MCF 10A (cell line): ENCODE data around the gene PCP4. TPM values are rescaled to one million over a fixed set of nuclear protein-coding genes. Genes with fewer than 3 reads are reported as not detected.

Source experiments
- BruUV-seq: library from RNA; stranded (reverse); fragments of 400-500 nt; replicated peaks from 2 replicates; lab custom pipeline; 2021; lab: Mats Ljungman, UMichigan
- CTCF ChIA-PET: fragments of 300-600 bp; sonication (Branson Sonifier 250); formaldehyde crosslinking; extraction: SDS; loops from one replicate; lab custom pipeline; 2021; ENCODE audit warnings: antibody characterized with exemption, inconsistent platforms; lab: Yijun Ruan, JAX
- POLR2A ChIA-PET: fragments of 300-600, 350-650 bp; sonication (Branson Sonifier 250); formaldehyde crosslinking; extraction: SDS; loops from one replicate; lab custom pipeline; 2020; ENCODE audit warnings: antibody characterized with exemption, inconsistent platforms; lab: Yijun Ruan, JAX
- DNase-seq: peaks from one replicate; pipeline ENCODE4 v3.0.0-alpha.2; 2018; ENCODE audit not compliant: unreplicated experiment
- H3K27ac Mint-ChIP-seq: one replicate; pipeline ENCODE4 v1.8.0; 2022; ENCODE audit warnings: mild to moderate bottlenecking, low read depth, mixed read lengths; ENCODE audit not compliant: unreplicated experiment
- H3K27me3 Mint-ChIP-seq: one replicate; pipeline ENCODE4 v1.8.0; 2022; ENCODE audit warnings: mixed read lengths; ENCODE audit not compliant: insufficient read depth, unreplicated experiment
- H3K36me3 Mint-ChIP-seq: one replicate; pipeline ENCODE4 v1.8.0; 2022; ENCODE audit warnings: mild to moderate bottlenecking, moderate library complexity, mixed read lengths; ENCODE audit not compliant: insufficient read depth, unreplicated experiment
- H3K4me1 Mint-ChIP-seq: one replicate; pipeline ENCODE4 v1.8.0; 2022; ENCODE audit warnings: mixed read lengths; ENCODE audit not compliant: insufficient read depth, unreplicated experiment
- H3K4me3 Mint-ChIP-seq: one replicate; pipeline ENCODE4 v1.8.0; 2022; ENCODE audit warnings: mild to moderate bottlenecking, moderate library complexity, mixed read lengths; ENCODE audit not compliant: unreplicated experiment
- H3K9me3 Mint-ChIP-seq: one replicate; pipeline ENCODE4 v1.8.0; 2022; ENCODE audit warnings: mixed read lengths; ENCODE audit not compliant: unreplicated experiment
- intact Hi-C: fragments of 100-400 bp; cut with micrococcal nuclease; formaldehyde crosslinking; loops from 2 replicates; pipeline ENCODE4 v1.14.1; 2022
- total RNA-seq: library from RNA; stranded (reverse); gene quantifications from 2 replicates; pipeline ENCODE4 v1.2.3, GENCODE V29; 2022
- TF ChIP-seq, protein P1 (sequence below): fragments of 200-600 bp; IDR thresholded peaks from one replicate; pipeline ENCODE4 v1.8.0; 2022; ENCODE audit warnings: antibody characterized with exemption, mild to moderate bottlenecking; ENCODE audit not compliant: unreplicated experiment

Gene PCP4
- total RNA-seq, 1 experiment from 2014 or later: not detected

GRCh38 chr21:39842741-39843459 is 24.3 kb upstream of the PCP4 start:
- intact Hi-C loops: no loop called here
- peaks cover 18% of the 10 kb centered on the region for H3K27me3 Mint-ChIP-seq
- BruUV-seq: TSS peak; percentile 50
- ChIA-PET POLR2A (no interaction called here), CTCF (interaction anchor here (0.5 to 1.0 kb wide), 3 partner anchors 24 to 460 kb away, joined by 3 to 7 read pairs (median 3); partner anchors contain the start of gene PCP4)
- no peak overlapping the region for H3K27ac Mint-ChIP-seq
- DNase-seq: no peak
- H3K9me3 Mint-ChIP-seq: no peaks in the 10 kb centered on the region
- TF ChIP-seq, protein P1, sequence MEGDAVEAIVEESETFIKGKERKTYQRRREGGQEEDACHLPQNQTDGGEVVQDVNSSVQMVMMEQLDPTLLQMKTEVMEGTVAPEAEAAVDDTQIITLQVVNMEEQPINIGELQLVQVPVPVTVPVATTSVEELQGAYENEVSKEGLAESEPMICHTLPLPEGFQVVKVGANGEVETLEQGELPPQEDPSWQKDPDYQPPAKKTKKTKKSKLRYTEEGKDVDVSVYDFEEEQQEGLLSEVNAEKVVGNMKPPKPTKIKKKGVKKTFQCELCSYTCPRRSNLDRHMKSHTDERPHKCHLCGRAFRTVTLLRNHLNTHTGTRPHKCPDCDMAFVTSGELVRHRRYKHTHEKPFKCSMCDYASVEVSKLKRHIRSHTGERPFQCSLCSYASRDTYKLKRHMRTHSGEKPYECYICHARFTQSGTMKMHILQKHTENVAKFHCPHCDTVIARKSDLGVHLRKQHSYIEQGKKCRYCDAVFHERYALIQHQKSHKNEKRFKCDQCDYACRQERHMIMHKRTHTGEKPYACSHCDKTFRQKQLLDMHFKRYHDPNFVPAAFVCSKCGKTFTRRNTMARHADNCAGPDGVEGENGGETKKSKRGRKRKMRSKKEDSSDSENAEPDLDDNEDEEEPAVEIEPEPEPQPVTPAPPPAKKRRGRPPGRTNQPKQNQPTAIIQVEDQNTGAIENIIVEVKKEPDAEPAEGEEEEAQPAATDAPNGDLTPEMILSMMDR: no peak
- no peak overlapping the region for H3K4me3 Mint-ChIP-seq
- H3K36me3 Mint-ChIP-seq: no peaks in the 10 kb centered on the region
- peaks cover 6% of the 10 kb centered on the region for H3K4me1 Mint-ChIP-seq

- BruUV-seq: no TSS peak
- Mint-ChIP-seq H3K9me3 (no peaks in the 10 kb centered on the region), H3K27ac (no peak overlapping the region), H3K4me1 (peaks cover 6% of the 10 kb centered on the region), H3K27me3 (peaks cover 12% of the 10 kb centered on the region), H3K36me3 (no peaks in the 10 kb centered on the region), H3K4me3 (no peak overlapping the region)
- no peak for DNase-seq
- intact Hi-C loops: no loop called here
- ChIA-PET CTCF (interaction anchor here (0.5 to 0.6 kb wide), 2 partner anchors 309 to 461 kb away, joined by 3 read pairs; no protein-coding TSS in a partner anchor), POLR2A (no interaction called here)
- TF ChIP-seq, protein P1: no peak
Measured at GRCh38 chr21:39843483-39843882, 23.8 kb upstream of the PCP4 start.

- intact Hi-C loops: no loop called here
- Mint-ChIP-seq H3K4me1 (peaks cover 6% of the 10 kb centered on the region), H3K9me3 (no peaks in the 10 kb centered on the region), H3K36me3 (no peaks in the 10 kb centered on the region), H3K27ac (no peak overlapping the region), H3K4me3 (no peak overlapping the region), H3K27me3 (peaks cover 7% of the 10 kb centered on the region)
- TF ChIP-seq, protein P1: no peak
- no peak for DNase-seq
- ChIA-PET POLR2A (no interaction called here), CTCF (interaction anchor here (0.6 kb wide), 1 partner anchor 309 kb away, joined by 3 read pairs; no protein-coding TSS in a partner anchor)
- no TSS peak for BruUV-seq
Measured at GRCh38 chr21:39843916-39844315, 23.3 kb upstream of the PCP4 start.

GRCh38 chr21:39845571-39846130 is 21.6 kb upstream of the PCP4 start:
- TF ChIP-seq, protein P1: no peak
- intact Hi-C loops: no loop called here
- no peak for DNase-seq
- Mint-ChIP-seq H3K36me3 (no peaks in the 10 kb centered on the region), H3K27me3 (no peaks in the 10 kb centered on the region), H3K4me1 (peaks cover 6% of the 10 kb centered on the region), H3K4me3 (no peak overlapping the region), H3K27ac (no peak overlapping the region), H3K9me3 (no peaks in the 10 kb centered on the region)
- POLR2A ChIA-PET: interaction anchor here (0.6 kb wide), 1 partner anchor 215 kb away, joined by 3 read pairs; no protein-coding TSS in a partner anchor
- no TSS peak for BruUV-seq
- CTCF ChIA-PET: interaction anchor here (0.9 to 1.1 kb wide), 2 partner anchors 23 to 275 kb away, joined by 3 to 4 read pairs; no protein-coding TSS in a partner anchor
